Measurements from ENCODE around the gene PTH1R. TPM values are rescaled to one million over a fixed set of nuclear protein-coding genes. Genes with fewer than 3 reads are reported as not detected.

The PTH1R gene
- total RNA-seq, 1 donor from 2014 or later, result 0.29 TPM

GRCh38 chr3:46885612-46886011, 8.1 kb downstream of the PTH1R start:
- H3K36me3 Mint-ChIP-seq (ENCODE audit: unreplicated experiment), result no peaks in the 10 kb centered on the region
- peaks cover 16% of the 10 kb centered on the region for H3K27me3 Mint-ChIP-seq (ENCODE audit: unreplicated experiment)
- peaks cover 1% of the 10 kb centered on the region for H3K4me1 Mint-ChIP-seq (ENCODE audit: low read depth, unreplicated experiment)
- no peak overlapping the region for H3K4me3 Mint-ChIP-seq (ENCODE audit: unreplicated experiment)
- no peak for TF ChIP-seq CTCF (IDR thresholded peaks at IDR 0.05; ENCODE audit: partially characterized antibody, unreplicated experiment)
- DNase-seq, result no peak
- no peak overlapping the region for H3K27ac Mint-ChIP-seq (ENCODE audit: unreplicated experiment)
- H3K9me3 Mint-ChIP-seq (ENCODE audit: unreplicated experiment), result no peaks in the 10 kb centered on the region

GRCh38 chr3:46887980-46888494, 10.5 kb downstream of the PTH1R start:
- DNase-seq, result no peak
- Mint-ChIP-seq H3K9me3 (ENCODE audit: unreplicated experiment) (peaks cover 3% of the 10 kb centered on the region), H3K4me1 (ENCODE audit: low read depth, unreplicated experiment) (peaks cover 1% of the 10 kb centered on the region), H3K27me3 (ENCODE audit: unreplicated experiment) (peaks cover 25% of the 10 kb centered on the region), H3K27ac (ENCODE audit: unreplicated experiment) (no peak overlapping the region), H3K36me3 (ENCODE audit: unreplicated experiment) (no peaks in the 10 kb centered on the region), H3K4me3 (ENCODE audit: unreplicated experiment) (no peak overlapping the region)
- no peak for TF ChIP-seq CTCF (IDR thresholded peaks at IDR 0.05; ENCODE audit: partially characterized antibody, unreplicated experiment)

- H3K27ac Mint-ChIP-seq (ENCODE audit: unreplicated experiment), result no peak overlapping the region
- no peaks in the 10 kb centered on the region for H3K36me3 Mint-ChIP-seq (ENCODE audit: unreplicated experiment)
- TF ChIP-seq CTCF (IDR thresholded peaks at IDR 0.05; ENCODE audit: partially characterized antibody, unreplicated experiment), result no peak
- peaks cover 3% of the 10 kb centered on the region for H3K9me3 Mint-ChIP-seq (ENCODE audit: unreplicated experiment)
- peaks cover 25% of the 10 kb centered on the region for H3K27me3 Mint-ChIP-seq (ENCODE audit: unreplicated experiment)
- no peak overlapping the region for H3K4me3 Mint-ChIP-seq (ENCODE audit: unreplicated experiment)
- H3K4me1 Mint-ChIP-seq (ENCODE audit: low read depth, unreplicated experiment), result peaks cover 1% of the 10 kb centered on the region
- DNase-seq, result no peak
These were observed 11.2 kb downstream of the PTH1R start for GRCh38 chr3:46888705-46889104.

GRCh38 chr3:46889381-46890110, 12.0 kb downstream of the PTH1R start:
- H3K27me3 Mint-ChIP-seq (ENCODE audit: unreplicated experiment), result peaks cover 23% of the 10 kb centered on the region
- DNase-seq, result no peak
- H3K4me1 Mint-ChIP-seq (ENCODE audit: low read depth, unreplicated experiment), result peaks cover 1% of the 10 kb centered on the region
- no peak for TF ChIP-seq CTCF (IDR thresholded peaks at IDR 0.05; ENCODE audit: partially characterized antibody, unreplicated experiment)
- no peaks in the 10 kb centered on the region for H3K36me3 Mint-ChIP-seq (ENCODE audit: unreplicated experiment)
- peaks cover 4% of the 10 kb centered on the region for H3K9me3 Mint-ChIP-seq (ENCODE audit: unreplicated experiment)
- H3K4me3 Mint-ChIP-seq (ENCODE audit: unreplicated experiment), result no peak overlapping the region
- H3K27ac Mint-ChIP-seq (ENCODE audit: unreplicated experiment), result no peak overlapping the region

GRCh38 chr3:46890132-46890531, 12.6 kb downstream of the PTH1R start:
- Mint-ChIP-seq H3K27ac (ENCODE audit: unreplicated experiment) (no peak overlapping the region), H3K4me3 (ENCODE audit: unreplicated experiment) (no peak overlapping the region), H3K27me3 (ENCODE audit: unreplicated experiment) (peaks cover 17% of the 10 kb centered on the region), H3K9me3 (ENCODE audit: unreplicated experiment) (peaks cover 5% of the 10 kb centered on the region), H3K4me1 (ENCODE audit: low read depth, unreplicated experiment) (peaks cover under 1% of the 10 kb centered on the region), H3K36me3 (ENCODE audit: unreplicated experiment) (no peaks in the 10 kb centered on the region)
- no peak for TF ChIP-seq CTCF (IDR thresholded peaks at IDR 0.05; ENCODE audit: partially characterized antibody, unreplicated experiment)
- no peak for DNase-seq
